Endodermal cell (in vitro differentiated cells): ENCODE measurements around the gene TNRC6C. TPM values are rescaled to one million over a fixed set of nuclear protein-coding genes. Genes with fewer than 3 reads are reported as not detected.

Source experiments
- DNase-seq: peaks from one replicate; pipeline ENCODE4 v3.0.0-alpha.2; 2017
- H3K27ac ChIP-seq: 2 replicates; pipeline ENCODE4 v1.5.1; 2013; ENCODE audit warnings: mild to moderate bottlenecking, low read depth, low read length, moderate library complexity
- H3K27me3 ChIP-seq: 2 replicates; pipeline ENCODE4 v1.6.1; 2013; ENCODE audit warnings: mild to moderate bottlenecking, low read length, moderate library complexity; ENCODE audit not compliant: insufficient read depth, control insufficient read depth, poor library complexity, severe bottlenecking
- H3K36me3 ChIP-seq: 2 replicates; pipeline ENCODE4 v1.7.0; 2013; ENCODE audit warnings: mild to moderate bottlenecking, low read length, moderate library complexity; ENCODE audit not compliant: control insufficient read depth, insufficient read depth
- H3K4me1 ChIP-seq: one replicate; pipeline ENCODE4 v1.7.0; 2013; ENCODE audit warnings: low read length; ENCODE audit not compliant: control insufficient read depth, insufficient read depth
- H3K4me3 ChIP-seq: 2 replicates; pipeline ENCODE4 v1.5.1; 2013; ENCODE audit warnings: mild to moderate bottlenecking, low read length, moderate library complexity
- H3K9ac ChIP-seq: 2 replicates; pipeline ENCODE4 v1.6.1; 2013; ENCODE audit warnings: mild to moderate bottlenecking, low read length, moderate library complexity; ENCODE audit not compliant: poor library complexity, severe bottlenecking; ENCODE audit errors: extremely low read depth
- H3K9me3 ChIP-seq: 2 replicates; pipeline ENCODE4 v1.6.1; 2013; ENCODE audit warnings: mild to moderate bottlenecking, low read length, moderate library complexity; ENCODE audit not compliant: control insufficient read depth
- H3K27ac Mint-ChIP-seq: 2 replicates; pipeline ENCODE4 v1.8.0; 2020; ENCODE audit warnings: mixed read lengths
- H3K27me3 Mint-ChIP-seq: 2 replicates; pipeline ENCODE4 v1.8.0; 2021; ENCODE audit warnings: mild to moderate bottlenecking, mixed read lengths; ENCODE audit not compliant: insufficient read depth
- H3K36me3 Mint-ChIP-seq: 2 replicates; pipeline ENCODE4 v1.8.0; 2020; ENCODE audit warnings: low read depth, mixed read lengths
- H3K4me1 Mint-ChIP-seq: 2 replicates; pipeline ENCODE4 v1.8.0; 2020; ENCODE audit warnings: mixed read lengths
- H3K4me3 Mint-ChIP-seq: 2 replicates; pipeline ENCODE4 v1.8.0; 2020; ENCODE audit warnings: mild to moderate bottlenecking, moderate library complexity, mixed read lengths
- H3K9me3 Mint-ChIP-seq: 2 replicates; pipeline ENCODE4 v1.8.0; 2020; ENCODE audit warnings: mild to moderate bottlenecking, mixed read lengths
- WGBS, 2 experiments: methylation state at CpG; one replicate each; pipeline versions ENCODE4 v1.1.5 to v1.1.7; 2013; ENCODE audit warnings: missing lambda C conversion rate in 2 of 2, mixed read lengths in 1 of 2; ENCODE audit not compliant: insufficient coverage in 1 of 2, insufficient read length in 1 of 2; 5-methylcytosine and 5-hydroxymethylcytosine counted together
- total RNA-seq, 2 donors: library from RNA; stranded (reverse); fragmentation: NEBNext Ultra II Directional in 1 of 2; extraction: Animal tissue kit (Norgen Biotek cat#: 25700) in 1 of 2; gene quantifications; 2 replicates in 1 of 2; 3 replicates in 1 of 2; pipeline ENCODE4 v1.2.1, GENCODE V29; 2021
- TF ChIP-seq, protein P1 (sequence below): fragments of 200-600 bp; sonication (generic); conservative IDR thresholded peaks from 2 replicates; pipeline ENCODE4 v1.5.0; 2021; ENCODE audit warnings: antibody characterized with exemption, mild to moderate bottlenecking

TNRC6C gene
- total RNA-seq, 2 donors from 2014 or later: 22.4 to 40.2 TPM

DNA sequence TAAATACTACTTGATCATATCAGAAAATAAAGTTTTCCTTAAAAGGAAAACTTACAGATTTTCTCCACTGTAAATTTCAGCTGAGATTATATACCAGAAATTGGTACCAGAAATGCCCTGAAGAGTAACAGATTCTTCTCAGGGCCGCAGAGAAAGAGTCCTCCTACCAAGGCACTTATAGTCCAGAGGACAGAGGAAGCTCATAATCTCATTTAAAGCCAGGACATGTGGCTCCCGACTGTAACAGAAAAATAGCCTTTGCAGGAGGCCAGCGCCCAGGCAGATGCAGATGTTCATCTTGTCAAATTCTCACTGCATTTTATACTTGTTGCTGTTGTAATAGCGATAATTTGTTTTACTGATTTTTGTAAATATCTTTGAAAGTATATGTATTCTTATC, 43.7 kb downstream of the TNRC6C start:
- Histone ChIP-seq H3K9me3 (no peaks in the 10 kb centered on the region), H3K27ac (no peak overlapping the region), H3K4me1 (peaks cover 2% of the 10 kb centered on the region), H3K4me3 (no peak overlapping the region), H3K36me3 (peaks cover 25% of the 10 kb centered on the region), H3K27me3 (no peaks in the 10 kb centered on the region), H3K9ac (no peak overlapping the region)
- Mint-ChIP-seq H3K4me1 (peaks cover 8% of the 10 kb centered on the region), H3K27ac (no peak overlapping the region), H3K4me3 (no peak overlapping the region), H3K36me3 (peaks cover 13% of the 10 kb centered on the region), H3K9me3 (no peaks in the 10 kb centered on the region), H3K27me3 (no peaks in the 10 kb centered on the region)
- DNase-seq: no peak
- WGBS, 2 experiments: 97 to 100% methylated on average over 3 to 4 of the region's 4 CpGs
- TF ChIP-seq, protein P1, sequence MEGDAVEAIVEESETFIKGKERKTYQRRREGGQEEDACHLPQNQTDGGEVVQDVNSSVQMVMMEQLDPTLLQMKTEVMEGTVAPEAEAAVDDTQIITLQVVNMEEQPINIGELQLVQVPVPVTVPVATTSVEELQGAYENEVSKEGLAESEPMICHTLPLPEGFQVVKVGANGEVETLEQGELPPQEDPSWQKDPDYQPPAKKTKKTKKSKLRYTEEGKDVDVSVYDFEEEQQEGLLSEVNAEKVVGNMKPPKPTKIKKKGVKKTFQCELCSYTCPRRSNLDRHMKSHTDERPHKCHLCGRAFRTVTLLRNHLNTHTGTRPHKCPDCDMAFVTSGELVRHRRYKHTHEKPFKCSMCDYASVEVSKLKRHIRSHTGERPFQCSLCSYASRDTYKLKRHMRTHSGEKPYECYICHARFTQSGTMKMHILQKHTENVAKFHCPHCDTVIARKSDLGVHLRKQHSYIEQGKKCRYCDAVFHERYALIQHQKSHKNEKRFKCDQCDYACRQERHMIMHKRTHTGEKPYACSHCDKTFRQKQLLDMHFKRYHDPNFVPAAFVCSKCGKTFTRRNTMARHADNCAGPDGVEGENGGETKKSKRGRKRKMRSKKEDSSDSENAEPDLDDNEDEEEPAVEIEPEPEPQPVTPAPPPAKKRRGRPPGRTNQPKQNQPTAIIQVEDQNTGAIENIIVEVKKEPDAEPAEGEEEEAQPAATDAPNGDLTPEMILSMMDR: no peak

DNA sequence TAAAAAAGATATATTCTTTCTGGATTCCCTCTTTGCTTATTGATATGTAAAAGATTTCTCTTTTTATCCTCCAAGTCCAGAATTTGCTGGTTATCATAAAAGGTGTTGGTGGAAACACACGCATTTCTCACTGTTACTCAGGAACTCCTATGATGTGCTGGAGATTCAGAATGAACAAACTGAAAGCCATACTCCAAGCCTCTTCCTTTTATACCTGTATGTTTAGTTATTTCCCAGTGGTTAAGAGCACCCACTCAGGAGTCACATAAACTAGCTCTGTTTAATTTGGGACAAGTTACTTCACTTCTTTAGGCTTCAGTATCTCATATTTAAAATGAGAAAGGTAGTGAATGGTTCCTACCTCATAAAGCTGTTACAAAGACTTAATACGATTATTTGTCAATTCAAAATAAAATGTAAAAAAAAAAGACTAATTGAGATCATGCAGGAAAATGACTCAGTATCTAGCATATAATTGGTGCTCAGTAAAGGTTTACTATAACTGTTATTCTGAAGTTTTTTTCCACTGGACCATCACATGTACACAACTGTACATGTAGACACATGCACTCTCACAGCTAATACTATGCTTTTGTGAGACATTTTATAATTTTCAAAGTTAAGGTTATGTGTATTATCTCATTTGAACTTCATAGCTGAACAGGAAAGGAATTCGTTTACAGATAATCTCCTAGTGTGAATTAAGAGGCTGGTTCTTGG, 47.1 kb downstream of the TNRC6C start:
- H3K27ac Mint-ChIP-seq: no peak overlapping the region
- H3K27me3 Mint-ChIP-seq: no peaks in the 10 kb centered on the region
- DNase-seq: no peak
- H3K4me1 Mint-ChIP-seq: peaks cover 8% of the 10 kb centered on the region
- WGBS, 2 experiments: 82 to 100% methylated on average over 1 to 2 of the region's 3 CpGs
- Histone ChIP-seq H3K36me3 (peaks cover 45% of the 10 kb centered on the region), H3K4me3 (no peak overlapping the region), H3K9me3 (no peaks in the 10 kb centered on the region), H3K27me3 (no peaks in the 10 kb centered on the region), H3K4me1 (peaks cover 2% of the 10 kb centered on the region), H3K9ac (no peak overlapping the region), H3K27ac (no peak overlapping the region)
- no peak overlapping the region for H3K4me3 Mint-ChIP-seq
- TF ChIP-seq, protein P1: no peak
- H3K36me3 Mint-ChIP-seq: peaks cover 13% of the 10 kb centered on the region
- no peaks in the 10 kb centered on the region for H3K9me3 Mint-ChIP-seq

DNA sequence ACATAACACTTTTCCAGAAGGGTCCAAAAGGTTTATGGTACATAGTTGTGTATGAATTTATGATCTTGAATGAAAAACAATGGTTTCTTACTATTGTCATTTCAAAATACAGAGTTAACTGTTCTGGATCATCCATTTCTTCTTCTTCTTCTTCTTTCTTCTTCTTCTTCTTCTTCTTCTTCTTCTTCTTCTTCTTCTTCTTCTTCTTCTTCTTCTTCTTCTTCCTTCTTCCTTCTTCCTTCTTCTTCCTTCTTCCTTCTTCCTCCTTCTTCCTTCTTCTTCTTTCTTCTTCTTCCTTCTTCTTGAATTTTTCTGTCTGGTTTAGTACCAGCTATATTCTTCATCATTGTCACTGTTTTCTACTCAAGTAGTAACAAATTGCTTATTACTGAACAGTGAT, 47.8 kb downstream of the TNRC6C start:
- H3K27ac Mint-ChIP-seq: no peak overlapping the region
- Histone ChIP-seq H3K4me3 (no peak overlapping the region), H3K4me1 (no peaks in the 10 kb centered on the region), H3K36me3 (peaks cover 51% of the 10 kb centered on the region), H3K27ac (no peak overlapping the region), H3K27me3 (no peaks in the 10 kb centered on the region), H3K9ac (no peak overlapping the region), H3K9me3 (no peaks in the 10 kb centered on the region)
- H3K4me1 Mint-ChIP-seq: peaks cover 3% of the 10 kb centered on the region
- no peak for DNase-seq
- H3K36me3 Mint-ChIP-seq: peaks cover 13% of the 10 kb centered on the region
- TF ChIP-seq, protein P1: no peak
- H3K4me3 Mint-ChIP-seq: no peak overlapping the region
- H3K27me3 Mint-ChIP-seq: no peaks in the 10 kb centered on the region
- H3K9me3 Mint-ChIP-seq: no peaks in the 10 kb centered on the region
